WTC11 (cell line): ENCODE measurements around the gene CDHR5. TPM values are rescaled to one million over a fixed set of nuclear protein-coding genes. Genes with fewer than 3 reads are reported as not detected.

ENCODE experiments used
- ATAC-seq: fragments of 200-7000 bp; cut with Tn5 transposase; 2 replicates; pipeline ENCODE4 v1.10.0; 2021; ENCODE audit warnings: mild to moderate bottlenecking, moderate library complexity
- CTCF ChIA-PET: fragments of 300-600 bp; sonication (Branson Sonifier 250); formaldehyde crosslinking; loops from one replicate; lab custom pipeline; 2021; ENCODE audit warnings: antibody characterized with exemption; lab: Charles Lee
- POLR2A ChIA-PET: fragments of 350-600 bp; sonication (Branson Sonifier 250); formaldehyde crosslinking; loops from one replicate; lab custom pipeline; 2021; ENCODE audit warnings: antibody characterized with exemption; lab: Charles Lee
- DNase-seq: peaks from one replicate; pipeline ENCODE4 v3.0.0; 2021; ENCODE audit warnings: low spot score
- H3K27ac Mint-ChIP-seq: 2 replicates; pipeline ENCODE4 v1.8.0; 2021; ENCODE audit warnings: mixed read lengths
- H3K27me3 Mint-ChIP-seq: 2 replicates; pipeline ENCODE4 v1.8.0; 2021; ENCODE audit warnings: low read depth, mild to moderate bottlenecking, moderate library complexity, mixed read lengths
- H3K36me3 Mint-ChIP-seq: 2 replicates; pipeline ENCODE4 v1.8.0; 2021; ENCODE audit warnings: mixed read lengths
- H3K4me1 Mint-ChIP-seq: 2 replicates; pipeline ENCODE4 v1.8.0; 2022; ENCODE audit warnings: mixed read lengths
- H3K4me3 Mint-ChIP-seq: 2 replicates; pipeline ENCODE4 v1.8.0; 2021; ENCODE audit warnings: mild to moderate bottlenecking, moderate library complexity, mixed read lengths
- H3K9me3 Mint-ChIP-seq: 2 replicates; pipeline ENCODE4 v1.8.0; 2021; ENCODE audit warnings: mixed read lengths
- ARID4B ChIP-seq: sonication (generic); formaldehyde crosslinking; IDR thresholded peaks from 2 replicates; pipeline ENCODE4 v1.8.0; 2023; ENCODE audit warnings: missing genetic modification reagents, mild to moderate bottlenecking, borderline replicate concordance
- ATF6 ChIP-seq: sonication (generic); formaldehyde crosslinking; IDR thresholded peaks from 2 replicates; pipeline ENCODE4 v1.8.1; 2023; ENCODE audit warnings: mild to moderate bottlenecking, missing genetic modification reagents
- CREB1 ChIP-seq: sonication (generic); formaldehyde crosslinking; IDR thresholded peaks from 2 replicates; pipeline ENCODE4 v1.8.0; 2023; ENCODE audit warnings: mild to moderate bottlenecking, missing genetic modification reagents
- CTCF ChIP-seq: fragments of 200-600 bp; IDR thresholded peaks from 2 replicates; pipeline ENCODE4 v1.8.0; 2022; ENCODE audit warnings: antibody characterized with exemption
- E2F1 ChIP-seq: sonication (generic); formaldehyde crosslinking; IDR thresholded peaks from 2 replicates; pipeline ENCODE4 v1.8.0; 2022; ENCODE audit warnings: mild to moderate bottlenecking, missing genetic modification reagents
- ELF4 ChIP-seq: sonication (generic); formaldehyde crosslinking; IDR thresholded peaks from 2 replicates; pipeline ENCODE4 v1.8.1; 2022; ENCODE audit warnings: low read depth, mild to moderate bottlenecking, moderate library complexity, missing genetic modification reagents
- ETV6 ChIP-seq: sonication (generic); formaldehyde crosslinking; IDR thresholded peaks from 2 replicates; pipeline ENCODE4 v1.8.1; 2022; ENCODE audit warnings: mild to moderate bottlenecking, missing genetic modification reagents
- FOXP1 ChIP-seq: sonication (generic); formaldehyde crosslinking; IDR thresholded peaks from 2 replicates; pipeline ENCODE4 v1.8.0; 2022; ENCODE audit warnings: missing genetic modification reagents, mild to moderate bottlenecking, moderate library complexity, borderline replicate concordance
- IRF1 ChIP-seq: sonication (generic); formaldehyde crosslinking; IDR thresholded peaks from 2 replicates; pipeline ENCODE4 v1.8.0; 2023; ENCODE audit warnings: missing genetic modification reagents
- IRF2 ChIP-seq: sonication (generic); formaldehyde crosslinking; IDR thresholded peaks from 2 replicates; pipeline ENCODE4 v1.8.0; 2022; ENCODE audit warnings: low read depth, missing genetic modification reagents, borderline replicate concordance
- MAX ChIP-seq: sonication (generic); formaldehyde crosslinking; IDR thresholded peaks from 2 replicates; pipeline ENCODE4 v1.8.0; 2022; ENCODE audit warnings: mild to moderate bottlenecking, missing genetic modification reagents
- MXD4 ChIP-seq: fragments of 250-450 bp; sonication (Bioruptor Pico); IDR thresholded peaks from 2 replicates; pipeline ENCODE4 v1.8.0; 2021; ENCODE audit warnings: mild to moderate bottlenecking, moderate library complexity, borderline replicate concordance
- NR2C2 ChIP-seq: sonication (generic); formaldehyde crosslinking; IDR thresholded peaks from 2 replicates; pipeline ENCODE4 v1.8.0; 2022; ENCODE audit warnings: mild to moderate bottlenecking, missing genetic modification reagents
- TP53 ChIP-seq: sonication (generic); formaldehyde crosslinking; IDR thresholded peaks from 2 replicates; pipeline ENCODE4 v1.8.1; 2023; ENCODE audit warnings: mild to moderate bottlenecking, missing genetic modification reagents
- ZNF263 ChIP-seq: sonication (generic); formaldehyde crosslinking; IDR thresholded peaks from 2 replicates; pipeline ENCODE4 v1.8.1; 2022; ENCODE audit warnings: low read depth, mild to moderate bottlenecking, moderate library complexity, missing genetic modification reagents
- ZNF281 ChIP-seq: sonication (generic); formaldehyde crosslinking; IDR thresholded peaks from 2 replicates; pipeline ENCODE4 v1.8.0; 2023; ENCODE audit warnings: mild to moderate bottlenecking, missing genetic modification reagents
- ZNF423 ChIP-seq: fragments of 250-450 bp; sonication (Bioruptor Pico); IDR thresholded peaks from 2 replicates; pipeline ENCODE4 v2.1.2; 2022; ENCODE audit warnings: mild to moderate bottlenecking, moderate library complexity
- ZSCAN18 ChIP-seq: fragments of 250-450 bp; sonication (Bioruptor Pico); IDR thresholded peaks from 2 replicates; pipeline ENCODE4 v2.1.2; 2022; ENCODE audit warnings: mild to moderate bottlenecking, moderate library complexity
- total RNA-seq: library from RNA; stranded (reverse); gene quantifications from 3 replicates; pipeline ENCODE4 v1.2.3, GENCODE V29; 2021

The CDHR5 gene
- total RNA-seq, 1 experiment from 2014 or later = 0.26 TPM

- TF ChIP-seq ATF6 (CRISPR knock-in tag) = no peak
- no peak for TF ChIP-seq ELF4 (CRISPR knock-in tag)
- no peak for TF ChIP-seq MXD4 (CRISPR knock-in tag)
- no peak for TF ChIP-seq CTCF
- TF ChIP-seq ZSCAN18 = no peak
- TF ChIP-seq ZNF423 (CRISPR knock-in tag) = no peak
- TF ChIP-seq FOXP1 = 0 out of 2 replicates have a peak, but pooled peaks have one; percentile 19
- peak; percentile 32; the same call in 1 of the 2 replicates for TF ChIP-seq ETV6
- TF ChIP-seq NR2C2 (CRISPR knock-in tag) = peak; percentile 90
- no peak for TF ChIP-seq IRF2 (CRISPR knock-in tag)
- TF ChIP-seq ARID4B = 0 out of 2 replicates have a peak, but pooled peaks have one; percentile 44
These were observed 48.6 kb downstream of the CDHR5 start, which contains the start of gene PHRF1 (continued) for GRCh38 chr11:575996-576768.

GRCh38 chr11:575313-575995, 49.3 kb downstream of the CDHR5 start:
- ATAC-seq = peak; percentile 40
- POLR2A ChIA-PET = interaction anchor here (0.7 to 1.5 kb wide), 8 partner anchors 10 to 119 kb away, joined by 3 to 5 read pairs (median 3); partner anchors contain the start of gene DEAF1
- Mint-ChIP-seq H3K36me3 (0 out of 2 replicates have a peak, but pooled peaks cover 5% of the 10 kb centered on the region), H3K27me3 (peaks cover 22% of the 10 kb centered on the region), H3K4me3 (peak overlapping the region; percentile 88), H3K27ac (no peak overlapping the region), H3K9me3 (no peaks in the 10 kb centered on the region), H3K4me1 (peaks cover 38% of the 10 kb centered on the region)
- CTCF ChIA-PET = interaction anchor here (0.6 to 2.0 kb wide), 16 partner anchors 10 to 368 kb away, joined by 3 to 29 read pairs (median 3); partner anchors contain the start of genes BET1L, CEND1, IRF7 and PNPLA2
- DNase-seq = peak; percentile 74
- TF ChIP-seq TP53 (CRISPR knock-in tag) (0 out of 2 replicates have a peak, but pooled peaks have one; percentile 62), IRF1 (CRISPR knock-in tag) (no peak), ZNF263 (CRISPR knock-in tag) (peak; percentile 46; the same call in 1 of the 2 replicates), ZNF281 (CRISPR knock-in tag) (0 out of 2 replicates have a peak, but pooled peaks have one; percentile 58), E2F1 (CRISPR knock-in tag) (peak; percentile 47; the same call in 1 of the 2 replicates), CREB1 (CRISPR knock-in tag) (0 out of 2 replicates have a peak, but pooled peaks have one; percentile 26), MAX (no peak; the same call in 1 of the 2 replicates)
